PC-9 (cell line): ENCODE data around the gene SNX18.

Experiments used
- CTCF ChIP-seq: fragments of 200-600 bp; sonication (generic); conservative IDR thresholded peaks from 2 replicates; pipeline ENCODE4 v1.6.1; 2017; ENCODE audit warnings: mixed run types, antibody characterized with exemption, mild to moderate bottlenecking, moderate library complexity
- EZH2 ChIP-seq: fragments of 200-600 bp; sonication (generic); IDR thresholded peaks from 2 replicates; pipeline ENCODE4 v1.8.0; 2017; ENCODE audit warnings: antibody characterized with exemption, low read depth

GRCh38 chr5:54517512-54518145 is at the start of gene SNX18:
- no peak for TF ChIP-seq EZH2
- TF ChIP-seq CTCF = peak; percentile 90
